ENCODE data around the gene MORN5. TPM values are rescaled to one million over a fixed set of nuclear protein-coding genes. Genes with fewer than 3 reads are reported as not detected.

Gene MORN5
- total RNA-seq, 1 donor, result 0.36 TPM

DNA sequence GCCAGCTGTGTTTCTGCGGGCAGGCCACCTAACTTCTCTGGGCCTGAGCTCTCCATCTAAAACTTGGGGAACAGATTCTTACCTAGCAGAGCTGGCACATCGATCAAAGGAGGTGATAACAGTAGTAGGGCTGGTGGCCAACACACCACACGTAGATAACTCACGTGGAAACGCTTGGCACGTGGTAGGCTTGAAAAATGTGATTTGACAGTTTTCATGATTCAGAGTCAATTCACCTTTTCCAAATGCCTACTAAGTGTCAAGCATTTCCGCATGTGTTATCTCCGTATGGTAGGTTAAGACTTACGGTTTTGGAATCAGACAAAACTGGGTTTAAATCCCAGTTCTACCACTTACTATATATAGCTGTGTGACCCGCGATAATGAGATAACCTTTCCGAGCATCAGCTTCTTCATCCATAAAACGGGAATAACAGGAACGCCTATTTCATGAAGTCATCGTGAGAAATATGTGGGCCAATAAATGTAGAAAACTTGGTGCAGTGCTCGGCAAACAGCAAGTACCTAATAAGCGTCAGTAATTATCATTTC is 25.6 kb upstream of the MORN5 start:
- Histone ChIP-seq H3K9me3 (ENCODE audit: low read depth, low read length) (no peaks in the 10 kb centered on the region), H3K4me3 (ENCODE audit: insufficient read depth, low read length) (no peak overlapping the region), H3K4me2 (ENCODE audit: insufficient read depth, low read length) (no peak overlapping the region), H4K20me1 (ENCODE audit: insufficient read depth, low read length) (no peaks in the 10 kb centered on the region), H3K27ac (ENCODE audit: low read depth, low read length) (no peak overlapping the region), H3K27me3 (ENCODE audit: insufficient read depth, low read length) (peaks cover 11% of the 10 kb centered on the region), H2AFZ (ENCODE audit: low read length) (no peak overlapping the region), H3K36me3 (ENCODE audit: insufficient read depth, low read length) (no peaks in the 10 kb centered on the region), H3K79me2 (ENCODE audit: insufficient read depth, low read length) (no peaks in the 10 kb centered on the region), H3K4me1 (ENCODE audit: insufficient read depth, low read length) (peaks cover 4% of the 10 kb centered on the region)
- TF ChIP-seq, protein P1, sequence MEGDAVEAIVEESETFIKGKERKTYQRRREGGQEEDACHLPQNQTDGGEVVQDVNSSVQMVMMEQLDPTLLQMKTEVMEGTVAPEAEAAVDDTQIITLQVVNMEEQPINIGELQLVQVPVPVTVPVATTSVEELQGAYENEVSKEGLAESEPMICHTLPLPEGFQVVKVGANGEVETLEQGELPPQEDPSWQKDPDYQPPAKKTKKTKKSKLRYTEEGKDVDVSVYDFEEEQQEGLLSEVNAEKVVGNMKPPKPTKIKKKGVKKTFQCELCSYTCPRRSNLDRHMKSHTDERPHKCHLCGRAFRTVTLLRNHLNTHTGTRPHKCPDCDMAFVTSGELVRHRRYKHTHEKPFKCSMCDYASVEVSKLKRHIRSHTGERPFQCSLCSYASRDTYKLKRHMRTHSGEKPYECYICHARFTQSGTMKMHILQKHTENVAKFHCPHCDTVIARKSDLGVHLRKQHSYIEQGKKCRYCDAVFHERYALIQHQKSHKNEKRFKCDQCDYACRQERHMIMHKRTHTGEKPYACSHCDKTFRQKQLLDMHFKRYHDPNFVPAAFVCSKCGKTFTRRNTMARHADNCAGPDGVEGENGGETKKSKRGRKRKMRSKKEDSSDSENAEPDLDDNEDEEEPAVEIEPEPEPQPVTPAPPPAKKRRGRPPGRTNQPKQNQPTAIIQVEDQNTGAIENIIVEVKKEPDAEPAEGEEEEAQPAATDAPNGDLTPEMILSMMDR (IDR thresholded peaks at IDR 0.05; ENCODE audit: extremely low read depth, low read depth, low read length), result no peak
- no peak for DNase-seq (ENCODE audit: insufficient read length, low spot score, missing footprints)

DNA sequence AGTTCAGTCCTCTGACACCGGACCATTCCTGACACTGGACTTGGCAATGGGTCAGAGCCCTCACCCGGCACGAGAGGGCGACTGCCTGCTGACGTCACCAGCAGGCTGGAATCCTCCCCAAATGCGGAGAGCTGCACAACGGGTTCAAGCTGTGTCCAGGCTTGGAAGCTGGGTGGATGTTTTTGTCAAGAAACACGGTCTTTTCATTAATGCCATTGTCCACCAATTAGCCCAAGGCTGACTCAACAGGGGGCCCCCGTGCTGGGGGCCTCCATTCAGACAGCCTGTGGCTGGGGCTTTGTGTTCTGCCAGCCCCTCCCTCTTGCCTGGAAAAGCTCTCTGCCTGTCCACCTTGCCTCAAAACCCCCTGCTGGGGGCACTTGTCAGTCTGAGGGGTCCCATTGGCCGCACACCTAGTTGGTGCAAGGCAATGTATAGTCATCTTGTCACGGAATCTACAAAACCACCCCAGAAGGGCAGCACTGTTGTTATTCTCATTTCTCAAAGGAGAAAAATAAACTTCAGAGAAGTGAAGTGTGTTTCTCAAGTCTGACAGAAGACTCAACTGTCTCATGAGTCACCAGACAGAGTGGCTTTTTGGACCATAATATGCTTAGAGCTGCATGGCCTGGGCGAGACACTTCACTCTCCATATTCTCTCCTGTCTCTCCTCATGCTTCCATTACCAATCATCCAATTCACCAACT is 24.7 kb upstream of the MORN5 start:
- Histone ChIP-seq H4K20me1 (ENCODE audit: insufficient read depth, low read length) (no peaks in the 10 kb centered on the region), H3K27ac (ENCODE audit: low read depth, low read length) (no peak overlapping the region), H3K4me1 (ENCODE audit: insufficient read depth, low read length) (peaks cover 4% of the 10 kb centered on the region), H3K27me3 (ENCODE audit: insufficient read depth, low read length) (peaks cover 11% of the 10 kb centered on the region), H3K79me2 (ENCODE audit: insufficient read depth, low read length) (no peaks in the 10 kb centered on the region), H3K4me3 (ENCODE audit: insufficient read depth, low read length) (no peak overlapping the region), H3K36me3 (ENCODE audit: insufficient read depth, low read length) (no peaks in the 10 kb centered on the region), H2AFZ (ENCODE audit: low read length) (no peak overlapping the region), H3K9me3 (ENCODE audit: low read depth, low read length) (no peaks in the 10 kb centered on the region), H3K4me2 (ENCODE audit: insufficient read depth, low read length) (no peak overlapping the region)
- peak; percentile 89 for DNase-seq (ENCODE audit: insufficient read length, low spot score, missing footprints)
- TF ChIP-seq, protein P1 (IDR thresholded peaks at IDR 0.05; ENCODE audit: extremely low read depth, low read depth, low read length), result no peak

DNA sequence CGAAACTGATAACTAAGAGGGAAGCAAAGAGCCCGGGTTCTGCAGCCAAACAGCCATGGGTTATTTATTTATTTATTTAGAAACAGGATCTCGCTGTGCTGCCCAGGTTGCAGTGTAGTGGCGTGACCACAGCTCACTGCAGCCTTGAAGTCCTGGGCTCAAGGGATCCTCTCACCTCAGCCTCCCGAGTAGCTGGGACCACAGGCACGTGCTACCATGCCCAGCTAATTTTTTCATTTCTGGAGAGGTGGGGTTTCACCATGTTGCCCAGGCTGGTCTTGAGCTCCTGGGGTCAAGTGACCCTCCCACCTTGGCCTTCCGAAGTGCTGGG is 24.2 kb upstream of the MORN5 start:
- TF ChIP-seq, protein P1 (IDR thresholded peaks at IDR 0.05; ENCODE audit: extremely low read depth, low read depth, low read length), result no peak
- Histone ChIP-seq H2AFZ (ENCODE audit: low read length) (no peak overlapping the region), H3K27ac (ENCODE audit: low read depth, low read length) (no peak overlapping the region)

DNA sequence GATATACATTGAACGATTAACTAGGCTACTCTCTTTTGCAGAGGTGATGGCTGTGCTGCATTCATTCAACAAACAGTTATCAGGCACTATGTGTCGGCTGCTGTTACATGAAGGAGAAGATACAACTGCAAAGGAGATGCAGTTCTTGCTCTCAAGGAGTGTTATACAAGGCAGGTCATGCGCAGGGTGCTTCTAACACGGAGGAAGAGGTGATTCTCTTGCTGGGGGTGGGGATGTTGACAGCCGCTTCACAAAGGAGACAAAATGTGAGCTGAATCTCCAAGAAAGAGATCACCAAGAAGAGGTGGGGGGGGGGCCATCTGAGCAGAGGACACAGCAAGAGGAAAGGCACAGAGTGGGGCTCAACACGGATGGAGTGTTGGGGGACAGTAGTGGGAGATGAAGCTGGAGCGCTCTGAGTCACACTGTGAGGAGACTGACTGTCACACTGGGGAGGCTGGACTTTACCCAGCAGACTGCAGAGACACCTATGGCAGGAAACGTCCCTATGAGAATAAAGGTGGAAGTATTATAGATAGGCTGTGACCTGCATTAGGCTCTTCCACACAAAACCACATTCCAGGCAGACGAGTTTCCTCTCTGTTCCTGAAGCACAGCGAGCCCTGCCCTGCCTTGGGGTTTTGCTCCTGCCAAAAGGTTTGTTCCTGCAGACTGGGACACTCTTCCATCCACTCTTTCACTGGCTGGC is 21.0 kb upstream of the MORN5 start:
- TF ChIP-seq, protein P1 (IDR thresholded peaks at IDR 0.05; ENCODE audit: extremely low read depth, low read depth, low read length), result no peak
- H2AFZ ChIP-seq (ENCODE audit: low read length), result no peak overlapping the region

More for the DNA sequence above, 24.2 kb upstream of the MORN5 start:
- Histone ChIP-seq H3K36me3 (ENCODE audit: insufficient read depth, low read length) (no peaks in the 10 kb centered on the region), H3K4me2 (ENCODE audit: insufficient read depth, low read length) (no peak overlapping the region), H3K4me1 (ENCODE audit: insufficient read depth, low read length) (peaks cover 4% of the 10 kb centered on the region), H3K9me3 (ENCODE audit: low read depth, low read length) (no peaks in the 10 kb centered on the region), H3K79me2 (ENCODE audit: insufficient read depth, low read length) (no peaks in the 10 kb centered on the region), H3K27me3 (ENCODE audit: insufficient read depth, low read length) (peaks cover 11% of the 10 kb centered on the region), H3K4me3 (ENCODE audit: insufficient read depth, low read length) (no peak overlapping the region), H4K20me1 (ENCODE audit: insufficient read depth, low read length) (no peaks in the 10 kb centered on the region)
- DNase-seq (ENCODE audit: insufficient read length, low spot score, missing footprints), result no peak

More for the DNA sequence above, 21.0 kb upstream of the MORN5 start:
- no peak for DNase-seq (ENCODE audit: insufficient read length, low spot score, missing footprints)
- Histone ChIP-seq H3K9me3 (ENCODE audit: low read depth, low read length) (no peaks in the 10 kb centered on the region), H3K4me1 (ENCODE audit: insufficient read depth, low read length) (peaks cover 4% of the 10 kb centered on the region), H3K27me3 (ENCODE audit: insufficient read depth, low read length) (no peaks in the 10 kb centered on the region), H4K20me1 (ENCODE audit: insufficient read depth, low read length) (no peaks in the 10 kb centered on the region), H3K79me2 (ENCODE audit: insufficient read depth, low read length) (no peaks in the 10 kb centered on the region), H3K36me3 (ENCODE audit: insufficient read depth, low read length) (peaks cover 7% of the 10 kb centered on the region), H3K4me3 (ENCODE audit: insufficient read depth, low read length) (no peak overlapping the region), H3K4me2 (ENCODE audit: insufficient read depth, low read length) (no peak overlapping the region), H3K27ac (ENCODE audit: low read depth, low read length) (no peak overlapping the region)
